H1 (cell line): ENCODE results near the gene HOXD4. TPM values are rescaled to one million over a fixed set of nuclear protein-coding genes. Genes with fewer than 3 reads are reported as not detected.

Experiments
- CTCF ChIA-PET: fragments of 300-600 bp; sonication (Branson Sonifier 250); formaldehyde crosslinking; loops from one replicate; lab custom pipeline; 2021; ENCODE audit not compliant: partially characterized antibody; lab: Charles Lee
- POLR2A ChIA-PET: fragments of 300-600 bp; sonication (Branson Sonifier 250); formaldehyde crosslinking; loops from one replicate; lab custom pipeline; 2021; ENCODE audit warnings: inconsistent platforms; ENCODE audit not compliant: partially characterized antibody; lab: Charles Lee
- DNase-seq, 2 experiments: peaks; one replicate each; pipeline versions ENCODE4 v3.0.0 to v3.0.0-alpha.2; 2010 to 2022; ENCODE audit warnings: low spot score in 2 of 2, low read depth in 1 of 2, mixed read lengths in 1 of 2
- FAIRE-seq: peaks from 2 replicates; lab custom pipeline; 2011; peaks lifted over from hg19 to GRCh38; lab: Jason Lieb, UNC
- H2AFZ ChIP-seq: 2 replicates; pipeline ENCODE4 v1.8.1; 2012; ENCODE audit warnings: low read length, inconsistent platforms
- H2AK5ac ChIP-seq: 2 replicates; pipeline ENCODE4 v1.6.1; 2013; ENCODE audit warnings: low read depth, low read length
- H2BK120ac ChIP-seq: replicated peaks from 2 replicates; pipeline ENCODE3; 2013; ENCODE audit warnings: low read depth, low read length, inconsistent platforms
- H2BK12ac ChIP-seq: 2 replicates; pipeline ENCODE4 v1.6.1; 2013; ENCODE audit warnings: low read depth, low read length
- H2BK15ac ChIP-seq: 2 replicates; pipeline ENCODE4 v1.6.1; 2013; ENCODE audit warnings: low read length
- H2BK20ac ChIP-seq: 2 replicates; pipeline ENCODE4 v1.6.1; 2013; ENCODE audit warnings: low read length
- H2BK5ac ChIP-seq: 2 replicates; pipeline ENCODE4 v1.6.1; 2013; ENCODE audit warnings: low read depth, low read length
- H3K14ac ChIP-seq: 2 replicates; pipeline ENCODE4 v1.6.1; 2013; ENCODE audit warnings: inconsistent platforms; ENCODE audit not compliant: insufficient read length
- H3K18ac ChIP-seq: 2 replicates; pipeline ENCODE4 v1.6.1; 2013; ENCODE audit warnings: low read length; ENCODE audit errors: extremely low read depth
- H3K23ac ChIP-seq: 2 replicates; pipeline ENCODE4 v1.6.1; 2013; ENCODE audit warnings: inconsistent platforms; ENCODE audit not compliant: insufficient read length
- H3K23me2 ChIP-seq: 2 replicates; pipeline ENCODE4 v1.6.1; 2013; ENCODE audit warnings: low read depth, low read length
- H3K27ac ChIP-seq: 2 replicates; pipeline ENCODE4 v1.6.1; 2011; ENCODE audit warnings: low read depth, low read length, inconsistent platforms
- H3K27me3 ChIP-seq, 4 experiments: replicated peaks in 1 of 4; 1 replicate in 1 of 4; 2 replicates in 3 of 4; pipeline versions ENCODE4 v1.6.1 to v1.8.1; 2011 to 2013; ENCODE audit warnings: low read length in 3 of 4, mild to moderate bottlenecking in 3 of 4, inconsistent platforms in 2 of 4, mixed read lengths in 2 of 4, moderate library complexity in 1 of 4; ENCODE audit not compliant: control insufficient read depth in 3 of 4, insufficient read depth in 3 of 4; ENCODE audit errors: extremely low read depth in 1 of 4
- H3K36me3 ChIP-seq, 4 experiments: 2 replicates each; pipeline versions ENCODE4 v1.6.1 to v1.8.1; 2011 to 2013; ENCODE audit warnings: mild to moderate bottlenecking in 4 of 4, low read length in 3 of 4, moderate library complexity in 2 of 4, control low read depth in 1 of 4, inconsistent platforms in 1 of 4; ENCODE audit not compliant: insufficient read depth in 4 of 4, control insufficient read depth in 2 of 4
- H3K4ac ChIP-seq: replicated peaks from 2 replicates; pipeline ENCODE3; 2013; ENCODE audit warnings: low read length, low read depth, mixed read lengths, inconsistent platforms; ENCODE audit not compliant: insufficient read length
- H3K4me1 ChIP-seq, 4 experiments: replicated peaks in 1 of 4; 1 replicate in 1 of 4; 2 replicates in 3 of 4; pipeline versions ENCODE4 v1.6.1 to v1.8.1; 2011 to 2013; ENCODE audit warnings: low read length in 3 of 4, inconsistent platforms in 2 of 4, mixed read lengths in 1 of 4; ENCODE audit not compliant: insufficient read depth in 4 of 4, control insufficient read depth in 3 of 4
- H3K4me2 ChIP-seq, 2 experiments: 2 replicates each; pipeline versions ENCODE4 v1.6.1 to v1.8.1; 2011 to 2013; ENCODE audit warnings: low read depth in 2 of 2, low read length in 2 of 2, control low read depth in 1 of 2, inconsistent platforms in 1 of 2, mild to moderate bottlenecking in 1 of 2; ENCODE audit not compliant: insufficient read depth in 1 of 2
- H3K4me3 ChIP-seq, 4 experiments: fragments of 200-600, 300-600 bp in 1 of 4; sonication (generic), shearing (Covaris generic), sonication (Bioruptor Twin) in 1 of 4; 2 replicates each; pipeline versions ENCODE4 v1.5.1 to v1.8.1; 2011 to 2016; ENCODE audit warnings: low read length in 4 of 4, low read depth in 3 of 4, control low read depth in 2 of 4, inconsistent platforms in 2 of 4, mild to moderate bottlenecking in 2 of 4, mixed read lengths in 1 of 4, moderate library complexity in 1 of 4; ENCODE audit not compliant: insufficient read depth in 2 of 4; ENCODE audit errors: extremely low read depth in 1 of 4
- H3K56ac ChIP-seq: replicated peaks from 2 replicates; pipeline ENCODE3; 2013; ENCODE audit warnings: low read depth, mild to moderate bottlenecking, mixed read lengths, low read length, inconsistent platforms; ENCODE audit not compliant: insufficient read length
- H3K79me1 ChIP-seq: 2 replicates; pipeline ENCODE4 v1.6.1; 2013; ENCODE audit warnings: low read depth, low read length, control low read depth
- H3K79me2 ChIP-seq, 2 experiments: 2 replicates each; pipeline versions ENCODE4 v1.6.1 to v1.8.1; 2012 to 2013; ENCODE audit warnings: low read length in 2 of 2, mild to moderate bottlenecking in 2 of 2, inconsistent platforms in 1 of 2; ENCODE audit not compliant: insufficient read depth in 2 of 2, control insufficient read depth in 1 of 2
- H3K9ac ChIP-seq, 4 experiments: replicated peaks in 1 of 4; 1 replicate in 1 of 4; 2 replicates in 3 of 4; pipeline versions ENCODE4 v1.6.1 to v1.8.1; 2011 to 2013; ENCODE audit warnings: low read depth in 3 of 4, low read length in 3 of 4, control low read depth in 2 of 4, mild to moderate bottlenecking in 2 of 4, moderate library complexity in 2 of 4, inconsistent platforms in 1 of 4; ENCODE audit errors: extremely low read depth in 1 of 4
- H3K9me3 ChIP-seq, 2 experiments: 2 replicates each; pipeline versions ENCODE4 v1.6.1 to v1.8.1; 2012 to 2013; ENCODE audit warnings: mild to moderate bottlenecking in 2 of 2, moderate library complexity in 2 of 2, control low read depth in 1 of 2, inconsistent platforms in 1 of 2, low read depth in 1 of 2, low read length in 1 of 2, mixed read lengths in 1 of 2; ENCODE audit not compliant: insufficient read depth in 2 of 2
- H4K20me1 ChIP-seq, 2 experiments: replicated peaks in 1 of 2; 2 replicates each; pipeline versions ENCODE3 to v1.8.1; 2011 to 2013; ENCODE audit warnings: inconsistent platforms in 2 of 2, low read length in 2 of 2, mild to moderate bottlenecking in 1 of 2; ENCODE audit not compliant: insufficient read depth in 2 of 2, control insufficient read depth in 1 of 2
- H4K5ac ChIP-seq: 2 replicates; pipeline ENCODE4 v1.6.1; 2013; ENCODE audit warnings: low read length, low read depth, mixed read lengths, inconsistent platforms; ENCODE audit not compliant: insufficient read length
- H4K8ac ChIP-seq: 2 replicates; pipeline ENCODE4 v1.8.0; 2013; ENCODE audit warnings: mild to moderate bottlenecking, moderate library complexity, low read length, inconsistent platforms; ENCODE audit not compliant: insufficient read depth; ENCODE audit errors: extremely low read depth
- H4K91ac ChIP-seq: replicated peaks from 2 replicates; pipeline ENCODE3; 2013; ENCODE audit warnings: low read length, mixed read lengths, inconsistent platforms; ENCODE audit not compliant: insufficient read length
- BACH1 ChIP-seq: IDR thresholded peaks from 2 replicates; pipeline ENCODE4 v1.6.1; 2012; ENCODE audit warnings: low read length, improper control_type of control experiment
- CBX8 ChIP-seq: fragments of 300-800, 300-1000 bp; sonication (generic); IDR thresholded peaks from 2 replicates; pipeline ENCODE4 v1.7.1; 2016; ENCODE audit warnings: low read depth, low read length, borderline replicate concordance
- EGR1 ChIP-seq: IDR thresholded peaks from 2 replicates; pipeline ENCODE4 v1.6.1; 2011; ENCODE audit warnings: low read depth, low read length, borderline replicate concordance
- EZH2 ChIP-seq: fragments of 200-600 bp; sonication (generic); IDR thresholded peaks from 2 replicates; pipeline ENCODE4 v1.7.1; 2012; ENCODE audit warnings: low read depth, mild to moderate bottlenecking, moderate library complexity, low read length, inconsistent platforms; ENCODE audit not compliant: severe bottlenecking
- MAX ChIP-seq: IDR thresholded peaks from 2 replicates; pipeline ENCODE4 v1.6.1; 2012; ENCODE audit warnings: inconsistent platforms
- RNF2 ChIP-seq: fragments of 200-900, 300-1000 bp; sonication (generic); IDR thresholded peaks from 2 replicates; pipeline ENCODE4 v1.7.1; 2016; ENCODE audit warnings: borderline replicate concordance, low read depth, mild to moderate bottlenecking, antibody characterized with exemption, low read length; ENCODE audit not compliant: poor library complexity, severe bottlenecking; ENCODE audit errors: missing control alignments
- SUZ12 ChIP-seq: fragments of 200-600 bp; sonication (generic); IDR thresholded peaks from 2 replicates; pipeline ENCODE4 v1.6.1; 2012; ENCODE audit warnings: mild to moderate bottlenecking, inconsistent platforms, low read length, moderate library complexity, mixed read lengths
- ZNF274 ChIP-seq: IDR thresholded peaks from 2 replicates; pipeline ENCODE4 v1.7.0; 2012; ENCODE audit warnings: low read length, borderline replicate concordance; ENCODE audit errors: extremely low read depth
- WGBS, 2 experiments: shearing (Covaris generic) in 1 of 2; methylation state at CpG; one replicate each; pipeline versions ENCODE4 v1.1.6 to v1.1.7; 2013 to 2015; ENCODE audit warnings: low lambda C conversion rate in 2 of 2, mixed read lengths in 2 of 2, inconsistent platforms in 1 of 2, low coverage in 1 of 2, missing lambda C conversion rate in 1 of 2; ENCODE audit not compliant: insufficient replicate concordance in 2 of 2, insufficient coverage in 1 of 2, insufficient read length in 1 of 2; ENCODE audit errors: extremely low coverage in 1 of 2, missing lambda C conversion rate in 1 of 2; 5-methylcytosine and 5-hydroxymethylcytosine counted together
- polyA plus RNA-seq, 7 experiments: library from polyadenylated mRNA; depleted of rRNA in 3 of 7; stranded (reverse) in 5 of 7; unstranded in 2 of 7; fragments of >200 nt in 5 of 7; fragments of 200-250 nt in 2 of 7; gene quantifications; 1 replicate in 5 of 7; 2 replicates in 1 of 7; 4 replicates in 1 of 7; pipeline versions ENCODE4 v1.2.1 to v1.2.3, GENCODE V29; 2011 to 2013; ENCODE audit warnings: missing spikeins in 2 of 7, mixed read lengths in 2 of 7
- total RNA-seq: library from RNA; stranded (reverse); fragmentation: NEBNext Ultra II Directional; extraction: Animal tissue kit (Norgen Biotek cat#: 25700); gene quantifications from 2 replicates; pipeline ENCODE4 v1.2.1, GENCODE V29; 2021

The HOXD4 gene
- total and polyA plus RNA-seq, 2 of the 8 experiments (the other 6 are each of a cell fraction or from before 2014, with no cell fraction given): not detected

GRCh38 chr2:176147210-176147799, 4.0 kb upstream of the HOXD4 start:
- Histone ChIP-seq H4K91ac (no peak overlapping the region), H2BK5ac (no peak overlapping the region), H4K20me1 (peaks cover 15 to 27% of the 10 kb centered on the region in 2 experiments), H3K9ac (no peak overlapping the region), H3K56ac (no peak overlapping the region), H3K23ac (no peak overlapping the region), H4K5ac (no peak overlapping the region), H3K4me3 (no peak overlapping the region), H3K18ac (no peak overlapping the region), H4K8ac (no peak overlapping the region), H2BK20ac (no peak overlapping the region), H3K27me3 (peaks cover 94 to 100% (median 99%) of the 10 kb centered on the region in 4 experiments), H2BK12ac (no peak overlapping the region), H2BK120ac (no peak overlapping the region), H3K4me2 (peak overlapping the region in 1 of 2 experiments; percentile 29; a peak in 1 of 4 replicates), H3K36me3 (peaks cover 0 to 11% (median 0%) of the 10 kb centered on the region in 4 experiments; a peak in 1 of 8 replicates), H3K4ac (no peak overlapping the region), H3K9me3 (no peaks in the 10 kb centered on the region; a peak in 1 of 4 replicates), H2AK5ac (no peak overlapping the region), H3K27ac (no peak overlapping the region), H3K79me1 (no peaks in the 10 kb centered on the region), H2AFZ (no peak overlapping the region), H3K14ac (no peak overlapping the region), H3K23me2 (peaks cover 2% of the 10 kb centered on the region; the same call in 1 of the 2 replicates), H3K4me1 (peaks cover 0 to 8% (median under 1%) of the 10 kb centered on the region in 4 experiments; a peak in 3 of 7 replicates), H2BK15ac (no peak overlapping the region), H3K79me2 (no peaks in the 10 kb centered on the region)
- FAIRE-seq (no peak), DNase-seq (no peak)
- ChIA-PET POLR2A (no interaction called here), CTCF (interaction anchor here (0.8 to 9.2 kb wide), 7 partner anchors 7 to 492 kb away, joined by 3 to 119 read pairs (median 5); no protein-coding TSS in a partner anchor)
- WGBS, 2 experiments: 22% methylated on average over 28 of the region's 32 CpGs; no CpG with 5 or more reads in 1 of the 2 experiments
- TF ChIP-seq RNF2 (peak; percentile 91), SUZ12 (peak; percentile 90), CBX8 (0 out of 2 replicates have a peak, but pooled peaks have one; percentile 61), BACH1 (0 out of 2 replicates have a peak, but pooled peaks have one; percentile 15), EZH2 (peak; percentile 95), ZNF274 (no peak), EGR1 (no peak), MAX (no peak)
